H1 (cell line): Measurements from ENCODE around the gene FAM149A. TPM values are rescaled to one million over a fixed set of nuclear protein-coding genes. Genes with fewer than 3 reads are reported as not detected.

Experiments
- FOSL1 ChIP-seq: IDR thresholded peaks from 2 replicates; pipeline ENCODE4 v1.6.1; 2011; ENCODE audit warnings: mild to moderate bottlenecking, low read depth, low read length, moderate library complexity; ENCODE audit not compliant: insufficient read depth
- polyA plus RNA-seq, 7 experiments: library from polyadenylated mRNA; depleted of rRNA in 3 of 7; stranded (reverse) in 5 of 7; unstranded in 2 of 7; fragments of >200 nt in 5 of 7; fragments of 200-250 nt in 2 of 7; gene quantifications; 1 replicate in 5 of 7; 2 replicates in 1 of 7; 4 replicates in 1 of 7; pipeline versions ENCODE4 v1.2.1 to v1.2.3, GENCODE V29; 2011 to 2013; ENCODE audit warnings: missing spikeins in 2 of 7, mixed read lengths in 2 of 7
- total RNA-seq: library from RNA; stranded (reverse); fragmentation: NEBNext Ultra II Directional; extraction: Animal tissue kit (Norgen Biotek cat#: 25700); gene quantifications from 2 replicates; pipeline ENCODE4 v1.2.1, GENCODE V29; 2021

Gene FAM149A
- total and polyA plus RNA-seq, 2 of the 8 experiments (the other 6 are each of a cell fraction or from before 2014, with no cell fraction given), result 6.1 to 8.5 TPM

GRCh38 chr4:186190581-186191199 lies 86.2 kb downstream of the FAM149A start (continued):
- no peak for TF ChIP-seq FOSL1
- TF ChIP-seq, all 59 proteins: peak for 5
